Trophoblast cell (in vitro differentiated cells and primary cell): ENCODE results near the gene DNASE1L1.
"Not testable (repeated sequence)": the region's sequence is repeated elsewhere in the genome, so short reads cannot be mapped to it uniquely, and the experiment has no call there.

Experiments
- DNase-seq, 2 donors: peaks; one replicate each; pipeline ENCODE4 v3.0.0-alpha.2; 2016
- H2AFZ ChIP-seq: 2 replicates; pipeline ENCODE4 v1.6.1; 2013; ENCODE audit warnings: low read length, moderate library complexity, mild to moderate bottlenecking; ENCODE audit not compliant: insufficient read depth, poor library complexity
- H2AK5ac ChIP-seq: 2 replicates; pipeline ENCODE4 v1.6.1; 2013; ENCODE audit warnings: mild to moderate bottlenecking, low read length
- H2BK120ac ChIP-seq: 2 replicates; pipeline ENCODE4 v1.6.1; 2013; ENCODE audit warnings: low read length, mild to moderate bottlenecking, moderate library complexity; ENCODE audit not compliant: insufficient read depth, poor library complexity
- H2BK12ac ChIP-seq: 2 replicates; pipeline ENCODE4 v1.6.1; 2013; ENCODE audit warnings: mild to moderate bottlenecking, low read length, moderate library complexity
- H2BK5ac ChIP-seq: 2 replicates; pipeline ENCODE4 v1.6.1; 2013; ENCODE audit warnings: low read length, low read depth, moderate library complexity, mild to moderate bottlenecking; ENCODE audit not compliant: poor library complexity
- H3K14ac ChIP-seq: 2 replicates; pipeline ENCODE4 v1.6.1; 2013; ENCODE audit warnings: mild to moderate bottlenecking, low read length
- H3K18ac ChIP-seq: 2 replicates; pipeline ENCODE4 v1.6.1; 2013; ENCODE audit warnings: mild to moderate bottlenecking, low read length
- H3K23ac ChIP-seq: 2 replicates; pipeline ENCODE4 v1.6.1; 2013; ENCODE audit warnings: low read length
- H3K27ac ChIP-seq: 2 replicates; pipeline ENCODE4 v1.5.1; 2013; ENCODE audit warnings: low read depth, mild to moderate bottlenecking, inconsistent platforms, low read length, moderate library complexity
- H3K27me3 ChIP-seq: 2 replicates; pipeline ENCODE4 v1.6.1; 2013; ENCODE audit warnings: inconsistent platforms, mild to moderate bottlenecking, low read length, moderate library complexity; ENCODE audit not compliant: insufficient read depth
- H3K36me3 ChIP-seq, 2 experiments: 1 replicate in 1 of 2; 2 replicates in 1 of 2; pipeline ENCODE4 v1.6.1; 2013; ENCODE audit warnings: low read length in 2 of 2, mild to moderate bottlenecking in 2 of 2, moderate library complexity in 1 of 2; ENCODE audit not compliant: insufficient read depth in 2 of 2, control insufficient read depth in 1 of 2
- H3K4ac ChIP-seq: 2 replicates; pipeline ENCODE4 v1.6.1; 2013; ENCODE audit warnings: low read depth, mild to moderate bottlenecking, low read length, moderate library complexity
- H3K4me1 ChIP-seq, 2 experiments: 1 replicate in 1 of 2; 2 replicates in 1 of 2; pipeline ENCODE4 v1.6.1; 2013; ENCODE audit warnings: low read length in 2 of 2, mild to moderate bottlenecking in 2 of 2, moderate library complexity in 1 of 2; ENCODE audit not compliant: insufficient read depth in 2 of 2, control insufficient read depth in 1 of 2
- H3K4me2 ChIP-seq: 2 replicates; pipeline ENCODE4 v1.6.1; 2013; ENCODE audit warnings: inconsistent platforms, mild to moderate bottlenecking, low read length, moderate library complexity
- H3K4me3 ChIP-seq: 2 replicates; pipeline ENCODE4 v1.5.1; 2013; ENCODE audit warnings: mild to moderate bottlenecking, low read depth, low read length, inconsistent platforms
- H3K79me1 ChIP-seq: one replicate; pipeline ENCODE4 v1.6.1; 2013; ENCODE audit warnings: low read length
- H3K79me2 ChIP-seq: 2 replicates; pipeline ENCODE4 v1.6.1; 2013; ENCODE audit warnings: low read length, mild to moderate bottlenecking; ENCODE audit not compliant: control insufficient read depth, insufficient read depth, poor library complexity
- H3K9ac ChIP-seq: 2 replicates; pipeline ENCODE4 v1.6.1; 2013; ENCODE audit warnings: mild to moderate bottlenecking, low read length
- H3K9me3 ChIP-seq: 2 replicates; pipeline ENCODE4 v1.6.1; 2013; ENCODE audit warnings: low read depth, mild to moderate bottlenecking, control low read depth, inconsistent platforms, low read length; ENCODE audit not compliant: insufficient read depth
- H4K12ac ChIP-seq: 2 replicates; pipeline ENCODE4 v1.6.1; 2013; ENCODE audit warnings: low read depth, mild to moderate bottlenecking, low read length, moderate library complexity
- H4K8ac ChIP-seq: 2 replicates; pipeline ENCODE4 v1.6.1; 2013; ENCODE audit warnings: low read depth, mild to moderate bottlenecking, low read length, moderate library complexity
- H4K91ac ChIP-seq: one replicate; pipeline ENCODE4 v1.6.1; 2013; ENCODE audit warnings: low read depth, mild to moderate bottlenecking, low read length, moderate library complexity
- WGBS: extraction: QIAGEN DNeasy Blood & Tissue Kit; methylation state at CpG from one replicate; pipeline ENCODE4 v1.1.7; 2013; ENCODE audit warnings: missing lambda C conversion rate; ENCODE audit not compliant: insufficient read length, insufficient coverage; ENCODE audit errors: extremely low coverage; 5-methylcytosine and 5-hydroxymethylcytosine counted together

The DNASE1L1 gene

GRCh38 chrX:154396973-154397887 lies 11.8 kb downstream of the DNASE1L1 start:
- Histone ChIP-seq H3K27me3 (no peaks in the 10 kb centered on the region), H3K4me3 (peak overlapping the region; percentile 70), H4K12ac (peak overlapping the region; percentile 81), H3K9ac (peak overlapping the region; percentile 84), H4K8ac (peak overlapping the region; percentile 75), H3K36me3 (peaks cover 24% of the 10 kb centered on the region in 2 experiments), H3K18ac (peak overlapping the region; percentile 73), H4K91ac (peak overlapping the region; percentile 91), H2BK12ac (no peak overlapping the region), H3K27ac (peak overlapping the region; percentile 94), H3K14ac (peak overlapping the region; percentile 71), H3K79me2 (peaks cover 7% of the 10 kb centered on the region), H2BK120ac (peak overlapping the region; percentile 73), H2AK5ac (no peak overlapping the region), H2AFZ (peak overlapping the region; percentile 43), H3K4ac (peak overlapping the region; percentile 57), H3K4me2 (peak overlapping the region; percentile 80), H3K4me1 (peaks cover 0 to 3% of the 10 kb centered on the region in 2 experiments), H3K23ac (no peak overlapping the region), H3K9me3 (peaks cover 1% of the 10 kb centered on the region), H3K79me1 (peaks cover 15% of the 10 kb centered on the region), H2BK5ac (peak overlapping the region; percentile 60)
- no CpG with 5 or more reads among the region's 53 CpGs for WGBS
- peak; percentile 82 for DNase-seq

- no CpG with 5 or more reads among the region's 17 CpGs for WGBS
- Histone ChIP-seq H3K36me3 (peaks cover 24% of the 10 kb centered on the region in 2 experiments), H3K79me1 (peaks cover 15% of the 10 kb centered on the region)
- not testable (repeated sequence) for H3K9ac ChIP-seq, H4K12ac ChIP-seq, H3K27ac ChIP-seq, H3K14ac ChIP-seq, H4K8ac ChIP-seq, H3K4me2 ChIP-seq, H3K27me3 ChIP-seq, H3K4me3 ChIP-seq, H3K4me1 ChIP-seq, DNase-seq, H2BK12ac ChIP-seq, H2BK5ac ChIP-seq, H3K23ac ChIP-seq, H2AFZ ChIP-seq, H2BK120ac ChIP-seq, H4K91ac ChIP-seq, H3K4ac ChIP-seq, H3K79me2 ChIP-seq, H3K18ac ChIP-seq, H2AK5ac ChIP-seq, H3K9me3 ChIP-seq
Measured at GRCh38 chrX:154396363-154396762, 12.7 kb downstream of the DNASE1L1 start.

- not testable (repeated sequence) for H3K4me1 ChIP-seq, H4K12ac ChIP-seq, H3K27ac ChIP-seq, H2AK5ac ChIP-seq, H4K8ac ChIP-seq, H3K79me2 ChIP-seq, H3K14ac ChIP-seq, H3K27me3 ChIP-seq, H2BK5ac ChIP-seq, H3K18ac ChIP-seq, H3K36me3 ChIP-seq, H3K79me1 ChIP-seq, DNase-seq, H2BK120ac ChIP-seq, H2AFZ ChIP-seq, H2BK12ac ChIP-seq, H3K4me3 ChIP-seq, H4K91ac ChIP-seq, H3K9me3 ChIP-seq, H3K23ac ChIP-seq, H3K4me2 ChIP-seq, H3K4ac ChIP-seq, H3K9ac ChIP-seq
- WGBS, result no CpG with 5 or more reads among the region's 121 CpGs
Measured at GRCh38 chrX:154389812-154390747, 19.0 kb downstream of the DNASE1L1 start.

- not testable (repeated sequence) for H2BK5ac ChIP-seq, H4K12ac ChIP-seq, H3K23ac ChIP-seq, H4K8ac ChIP-seq, H3K27me3 ChIP-seq, H2BK120ac ChIP-seq, H3K9me3 ChIP-seq, H3K4me1 ChIP-seq, DNase-seq, H3K18ac ChIP-seq, H3K4me2 ChIP-seq, H2BK12ac ChIP-seq, H3K79me2 ChIP-seq, H3K9ac ChIP-seq, H2AFZ ChIP-seq, H3K27ac ChIP-seq, H3K4me3 ChIP-seq, H3K79me1 ChIP-seq, H3K14ac ChIP-seq, H2AK5ac ChIP-seq, H3K36me3 ChIP-seq, H3K4ac ChIP-seq, H4K91ac ChIP-seq
- no CpG with 5 or more reads among the region's 16 CpGs for WGBS
Measured at GRCh38 chrX:154388649-154389048, 20.4 kb downstream of the DNASE1L1 start.
